ENCODE measurements around the gene ATXN1. TPM values are rescaled to one million over a fixed set of nuclear protein-coding genes. Genes with fewer than 3 reads are reported as not detected.

ATXN1 gene
- total and polyA plus RNA-seq, 2 experiments from 2014 or later, result 14.2 to 20.1 TPM

DNA sequence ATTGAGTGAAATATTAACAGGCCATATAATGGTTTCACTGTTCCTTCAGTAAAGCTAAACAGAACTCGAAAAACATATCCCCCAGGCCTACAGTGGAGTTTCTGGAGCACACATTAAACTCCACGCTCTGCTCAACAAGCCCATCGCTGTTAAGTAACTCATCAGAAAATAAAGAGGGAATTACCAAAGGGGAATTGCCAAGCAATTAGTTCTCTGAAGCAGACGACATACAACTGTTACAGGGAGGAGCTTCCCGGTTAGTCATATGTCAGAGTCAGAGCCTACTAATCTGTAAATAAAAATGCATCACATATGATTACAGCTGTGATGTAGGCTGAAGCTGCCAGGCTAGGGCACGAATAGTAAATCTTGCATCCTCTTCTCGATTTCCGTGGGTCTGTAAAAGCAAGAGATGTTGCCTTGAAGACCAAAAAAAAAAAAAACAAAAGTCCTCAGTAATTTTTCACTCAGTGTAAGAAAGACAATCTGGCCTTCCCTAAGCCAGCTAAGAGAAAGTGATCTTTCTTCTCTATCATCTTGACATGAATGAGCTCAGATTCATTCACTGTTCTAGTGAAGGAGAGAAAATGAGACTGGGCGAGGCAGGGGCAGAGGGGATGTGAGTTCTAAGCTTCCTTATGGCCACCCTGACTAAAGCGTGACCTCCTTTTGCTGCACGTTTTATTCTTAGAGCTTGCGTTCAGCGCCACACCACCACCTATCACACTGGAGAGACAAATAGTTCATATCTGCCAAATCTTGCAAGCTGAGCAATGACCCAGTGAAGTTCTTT lies 13.8 kb downstream of the ATXN1 start:
- no peaks in the 10 kb centered on the region for H4K20me1 ChIP-seq (ENCODE audit: insufficient read depth)
- no peak for TF ChIP-seq EZH2 (IDR thresholded peaks at IDR 0.05; ENCODE audit: insufficient read depth, poor library complexity, severe bottlenecking)
- no peak for TF ChIP-seq EZH2phosphoT487 (IDR thresholded peaks at IDR 0.05; ENCODE audit: insufficient read depth, low read depth)
- H3K9me2 ChIP-seq (ENCODE audit: insufficient read depth), result no peaks in the 10 kb centered on the region
- H3K4me2 ChIP-seq (ENCODE audit: unreplicated experiment), result peak overlapping the region; percentile 68
- H3K27me3 ChIP-seq (replicated peaks; ENCODE audit: insufficient read depth), result no peaks in the 10 kb centered on the region
- H2AFZ ChIP-seq, result no peak overlapping the region
- H3F3A ChIP-seq (ENCODE audit: insufficient read depth), result peaks cover 30% of the 10 kb centered on the region
- peaks cover 97% of the 10 kb centered on the region for H3K79me2 ChIP-seq (ENCODE audit: insufficient read depth)
- no peaks in the 10 kb centered on the region for H3K9me3 ChIP-seq (ENCODE audit: low read depth)
- peak overlapping the region; percentile 54 for H3K9ac ChIP-seq
- H3K36me3 ChIP-seq (ENCODE audit: low read depth), result 0 out of 2 replicates have a peak, but pooled peaks cover 15% of the 10 kb centered on the region
- peak; percentile 89 for DNase-seq
- in situ Hi-C loops (cut with MboI), result no loop called here
- 25% methylated on average over 13 of the region's 13 CpGs for WGBS, 2 experiments (ENCODE audit: low coverage in 1 of 2, low lambda C conversion rate in 2 of 2, missing lambda C conversion rate in 2 of 2)
- peak overlapping the region; percentile 9 for H3K4me3 ChIP-seq
- H3K27ac ChIP-seq, result peak overlapping the region; percentile 64
- H3K4me1 ChIP-seq (ENCODE audit: insufficient read depth), result peaks cover 64% of the 10 kb centered on the region

DNA sequence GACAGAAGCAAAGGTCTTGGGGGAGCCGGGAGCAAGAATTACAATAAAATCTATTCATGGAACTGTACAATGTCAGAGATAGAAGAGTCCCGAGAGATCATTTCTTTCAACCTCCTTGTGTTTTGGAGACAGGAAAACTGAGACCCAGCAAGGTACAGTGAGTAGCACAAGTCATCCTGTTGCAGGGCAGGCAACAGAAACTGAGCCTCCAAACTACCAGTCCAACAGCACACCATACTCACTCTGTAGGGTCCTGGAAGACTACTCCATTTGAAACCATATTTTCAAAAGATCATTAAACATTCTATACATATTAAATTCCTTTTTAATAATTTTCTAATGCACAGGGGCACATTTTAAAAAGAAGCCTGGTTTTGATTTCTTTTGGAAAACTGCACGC lies 14.4 kb downstream of the ATXN1 start:
- peak overlapping the region; percentile 68 for H3K4me2 ChIP-seq (ENCODE audit: unreplicated experiment)
- WGBS, 2 experiments (ENCODE audit: low coverage in 1 of 2, low lambda C conversion rate in 2 of 2, missing lambda C conversion rate in 2 of 2), result 82 to 88% methylated on average over 3 of the region's 3 CpGs
- no peaks in the 10 kb centered on the region for H3K9me2 ChIP-seq (ENCODE audit: insufficient read depth)
- peaks cover 29% of the 10 kb centered on the region for H3F3A ChIP-seq (ENCODE audit: insufficient read depth)
- in situ Hi-C loops (cut with MboI), result no loop called here
- H2AFZ ChIP-seq, result no peak overlapping the region
- no peaks in the 10 kb centered on the region for H3K27me3 ChIP-seq (replicated peaks; ENCODE audit: insufficient read depth)
- peaks cover 98% of the 10 kb centered on the region for H3K79me2 ChIP-seq (ENCODE audit: insufficient read depth)
- peak overlapping the region; percentile 9; the same call in 1 of the 2 replicates for H3K4me3 ChIP-seq
- H3K4me1 ChIP-seq (ENCODE audit: insufficient read depth), result peaks cover 64% of the 10 kb centered on the region
- TF ChIP-seq EZH2 (IDR thresholded peaks at IDR 0.05; ENCODE audit: insufficient read depth, poor library complexity, severe bottlenecking) (no peak), EZH2phosphoT487 (IDR thresholded peaks at IDR 0.05; ENCODE audit: insufficient read depth, low read depth) (no peak)
- 0 out of 2 replicates have a peak, but pooled peaks cover 15% of the 10 kb centered on the region for H3K36me3 ChIP-seq (ENCODE audit: low read depth)
- no peaks in the 10 kb centered on the region for H4K20me1 ChIP-seq (ENCODE audit: insufficient read depth)
- peak overlapping the region; percentile 54 for H3K9ac ChIP-seq
- DNase-seq, result no peak
- H3K9me3 ChIP-seq (ENCODE audit: low read depth), result no peaks in the 10 kb centered on the region
- peak overlapping the region; percentile 64 for H3K27ac ChIP-seq

- Histone ChIP-seq H3K9ac (no peak overlapping the region), H2AFZ (no peak overlapping the region), H4K20me1 (ENCODE audit: insufficient read depth) (no peaks in the 10 kb centered on the region), H3K79me2 (ENCODE audit: insufficient read depth) (peaks cover 95% of the 10 kb centered on the region), H3F3A (ENCODE audit: insufficient read depth) (peaks cover 29% of the 10 kb centered on the region), H3K36me3 (ENCODE audit: low read depth) (0 out of 2 replicates have a peak, but pooled peaks cover 15% of the 10 kb centered on the region), H3K4me2 (ENCODE audit: unreplicated experiment) (no peak overlapping the region), H3K4me1 (ENCODE audit: insufficient read depth) (peaks cover 64% of the 10 kb centered on the region), H3K9me2 (ENCODE audit: insufficient read depth) (no peaks in the 10 kb centered on the region), H3K27me3 (replicated peaks; ENCODE audit: insufficient read depth) (no peaks in the 10 kb centered on the region), H3K27ac (0 out of 2 replicates have a peak overlapping the region, but pooled peaks have one; percentile 64), H3K4me3 (no peak overlapping the region), H3K9me3 (ENCODE audit: low read depth) (no peaks in the 10 kb centered on the region)
- in situ Hi-C loops (cut with MboI), result no loop called here
- no peak for TF ChIP-seq EZH2 (IDR thresholded peaks at IDR 0.05; ENCODE audit: insufficient read depth, poor library complexity, severe bottlenecking)
- no peak for TF ChIP-seq EZH2phosphoT487 (IDR thresholded peaks at IDR 0.05; ENCODE audit: insufficient read depth, low read depth)
- no peak for DNase-seq
- 86 to 91% methylated on average over 3 of the region's 3 CpGs for WGBS, 2 experiments (ENCODE audit: low coverage in 1 of 2, low lambda C conversion rate in 2 of 2, missing lambda C conversion rate in 2 of 2)
Measured at GRCh38 chr6:16746401-16746800, 14.9 kb downstream of the ATXN1 start.

GRCh38 chr6:16743664-16744210 lies 17.5 kb downstream of the ATXN1 start:
- no peak for DNase-seq
- whole genome bisulfite sequencing, 2 experiments (ENCODE audit: low coverage in 1 of 2, low lambda C conversion rate in 2 of 2, missing lambda C conversion rate in 2 of 2), result 96 to 100% methylated on average over 5 of the region's 5 CpGs
- H3K79me2 ChIP-seq (ENCODE audit: insufficient read depth), result peaks cover 72% of the 10 kb centered on the region
- no peak overlapping the region for H2AFZ ChIP-seq
- no peaks in the 10 kb centered on the region for H3K27me3 ChIP-seq (replicated peaks; ENCODE audit: insufficient read depth)
- peaks cover 41% of the 10 kb centered on the region for H3F3A ChIP-seq (ENCODE audit: insufficient read depth)
- no peaks in the 10 kb centered on the region for H3K9me2 ChIP-seq (ENCODE audit: insufficient read depth)
- no peaks in the 10 kb centered on the region; the same call in 1 of the 2 replicates for H3K36me3 ChIP-seq (ENCODE audit: low read depth)
- H3K4me2 ChIP-seq (ENCODE audit: unreplicated experiment), result no peak overlapping the region
- peaks cover 71% of the 10 kb centered on the region for H3K4me1 ChIP-seq (ENCODE audit: insufficient read depth)
- H3K4me3 ChIP-seq, result no peak overlapping the region
- no peak overlapping the region for H3K9ac ChIP-seq
- in situ Hi-C loops (cut with MboI), result no loop called here
- no peak overlapping the region for H3K27ac ChIP-seq
- no peaks in the 10 kb centered on the region for H4K20me1 ChIP-seq (ENCODE audit: insufficient read depth)
- no peaks in the 10 kb centered on the region for H3K9me3 ChIP-seq (ENCODE audit: low read depth)
- TF ChIP-seq EZH2phosphoT487 (IDR thresholded peaks at IDR 0.05; ENCODE audit: insufficient read depth, low read depth) (no peak), EZH2 (IDR thresholded peaks at IDR 0.05; ENCODE audit: insufficient read depth, poor library complexity, severe bottlenecking) (no peak)

Measured in GM23248 (cell line).